ENCODE data around the gene COMT.

DNA sequence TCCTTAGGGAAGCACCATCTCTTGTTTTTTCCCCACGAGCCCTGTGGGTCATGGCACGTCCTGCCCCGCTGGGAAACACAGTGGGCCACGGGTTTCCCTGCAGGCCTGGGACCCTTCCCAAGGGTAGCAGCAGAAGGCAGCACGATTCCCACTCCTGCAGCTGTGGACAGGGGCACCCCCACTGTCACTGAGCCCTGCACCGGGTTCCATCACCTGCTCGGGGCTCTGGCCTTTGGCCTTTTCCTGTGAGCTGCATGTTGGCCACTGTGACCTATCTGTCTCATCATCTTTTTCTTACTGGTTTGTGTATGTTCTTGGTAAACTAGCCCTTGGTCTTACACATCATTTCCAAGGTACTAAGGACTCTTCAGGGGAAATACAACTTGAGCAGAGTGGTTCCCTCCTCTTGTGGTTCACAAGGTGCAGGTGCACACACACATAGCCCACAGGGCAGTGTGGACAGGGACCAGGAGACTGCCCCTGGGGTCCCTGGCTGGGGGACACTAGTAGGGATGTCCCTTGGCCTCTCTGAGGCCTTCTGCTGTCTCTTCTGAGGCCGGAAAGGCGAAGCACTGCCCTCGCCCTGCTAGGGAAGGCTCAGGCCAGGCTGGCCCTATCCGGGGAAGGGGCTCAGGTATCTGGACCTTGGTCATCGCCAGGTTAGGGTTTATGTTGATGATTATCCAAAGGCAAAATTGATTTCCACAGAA, 19.1 kb downstream of the COMT start:
- no peak for TF ChIP-seq YY1 (IDR thresholded peaks at IDR 0.05)
- TF ChIP-seq, protein P1, sequence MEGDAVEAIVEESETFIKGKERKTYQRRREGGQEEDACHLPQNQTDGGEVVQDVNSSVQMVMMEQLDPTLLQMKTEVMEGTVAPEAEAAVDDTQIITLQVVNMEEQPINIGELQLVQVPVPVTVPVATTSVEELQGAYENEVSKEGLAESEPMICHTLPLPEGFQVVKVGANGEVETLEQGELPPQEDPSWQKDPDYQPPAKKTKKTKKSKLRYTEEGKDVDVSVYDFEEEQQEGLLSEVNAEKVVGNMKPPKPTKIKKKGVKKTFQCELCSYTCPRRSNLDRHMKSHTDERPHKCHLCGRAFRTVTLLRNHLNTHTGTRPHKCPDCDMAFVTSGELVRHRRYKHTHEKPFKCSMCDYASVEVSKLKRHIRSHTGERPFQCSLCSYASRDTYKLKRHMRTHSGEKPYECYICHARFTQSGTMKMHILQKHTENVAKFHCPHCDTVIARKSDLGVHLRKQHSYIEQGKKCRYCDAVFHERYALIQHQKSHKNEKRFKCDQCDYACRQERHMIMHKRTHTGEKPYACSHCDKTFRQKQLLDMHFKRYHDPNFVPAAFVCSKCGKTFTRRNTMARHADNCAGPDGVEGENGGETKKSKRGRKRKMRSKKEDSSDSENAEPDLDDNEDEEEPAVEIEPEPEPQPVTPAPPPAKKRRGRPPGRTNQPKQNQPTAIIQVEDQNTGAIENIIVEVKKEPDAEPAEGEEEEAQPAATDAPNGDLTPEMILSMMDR (IDR thresholded peaks at IDR 0.05; ENCODE audit: low read depth, low read length, missing input control) = no peak
- TF ChIP-seq, protein P2, sequence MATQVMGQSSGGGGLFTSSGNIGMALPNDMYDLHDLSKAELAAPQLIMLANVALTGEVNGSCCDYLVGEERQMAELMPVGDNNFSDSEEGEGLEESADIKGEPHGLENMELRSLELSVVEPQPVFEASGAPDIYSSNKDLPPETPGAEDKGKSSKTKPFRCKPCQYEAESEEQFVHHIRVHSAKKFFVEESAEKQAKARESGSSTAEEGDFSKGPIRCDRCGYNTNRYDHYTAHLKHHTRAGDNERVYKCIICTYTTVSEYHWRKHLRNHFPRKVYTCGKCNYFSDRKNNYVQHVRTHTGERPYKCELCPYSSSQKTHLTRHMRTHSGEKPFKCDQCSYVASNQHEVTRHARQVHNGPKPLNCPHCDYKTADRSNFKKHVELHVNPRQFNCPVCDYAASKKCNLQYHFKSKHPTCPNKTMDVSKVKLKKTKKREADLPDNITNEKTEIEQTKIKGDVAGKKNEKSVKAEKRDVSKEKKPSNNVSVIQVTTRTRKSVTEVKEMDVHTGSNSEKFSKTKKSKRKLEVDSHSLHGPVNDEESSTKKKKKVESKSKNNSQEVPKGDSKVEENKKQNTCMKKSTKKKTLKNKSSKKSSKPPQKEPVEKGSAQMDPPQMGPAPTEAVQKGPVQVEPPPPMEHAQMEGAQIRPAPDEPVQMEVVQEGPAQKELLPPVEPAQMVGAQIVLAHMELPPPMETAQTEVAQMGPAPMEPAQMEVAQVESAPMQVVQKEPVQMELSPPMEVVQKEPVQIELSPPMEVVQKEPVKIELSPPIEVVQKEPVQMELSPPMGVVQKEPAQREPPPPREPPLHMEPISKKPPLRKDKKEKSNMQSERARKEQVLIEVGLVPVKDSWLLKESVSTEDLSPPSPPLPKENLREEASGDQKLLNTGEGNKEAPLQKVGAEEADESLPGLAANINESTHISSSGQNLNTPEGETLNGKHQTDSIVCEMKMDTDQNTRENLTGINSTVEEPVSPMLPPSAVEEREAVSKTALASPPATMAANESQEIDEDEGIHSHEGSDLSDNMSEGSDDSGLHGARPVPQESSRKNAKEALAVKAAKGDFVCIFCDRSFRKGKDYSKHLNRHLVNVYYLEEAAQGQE (IDR thresholded peaks at IDR 0.05) = no peak
- no peak for TF ChIP-seq RXRA (IDR thresholded peaks at IDR 0.05)
- no peak for TF ChIP-seq RAD21 (IDR thresholded peaks at IDR 0.05)
- TF ChIP-seq SP1 (IDR thresholded peaks at IDR 0.05) = no peak
- no peak for TF ChIP-seq HNF4G (IDR thresholded peaks at IDR 0.05)
- TF ChIP-seq, protein P3, sequence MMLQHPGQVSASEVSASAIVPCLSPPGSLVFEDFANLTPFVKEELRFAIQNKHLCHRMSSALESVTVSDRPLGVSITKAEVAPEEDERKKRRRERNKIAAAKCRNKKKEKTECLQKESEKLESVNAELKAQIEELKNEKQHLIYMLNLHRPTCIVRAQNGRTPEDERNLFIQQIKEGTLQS (IDR thresholded peaks at IDR 0.05) = no peak
- TF ChIP-seq, protein P4, sequence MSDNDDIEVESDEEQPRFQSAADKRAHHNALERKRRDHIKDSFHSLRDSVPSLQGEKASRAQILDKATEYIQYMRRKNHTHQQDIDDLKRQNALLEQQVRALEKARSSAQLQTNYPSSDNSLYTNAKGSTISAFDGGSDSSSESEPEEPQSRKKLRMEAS (IDR thresholded peaks at IDR 0.05) = no peak
- no peak for TF ChIP-seq GABPA (IDR thresholded peaks at IDR 0.05 in 1 of 2, conservative IDR thresholded peaks at IDR 0.05 in 1 of 2)
- no peak for TF ChIP-seq TAF1 (conservative IDR thresholded peaks at IDR 0.05)
- no peak for TF ChIP-seq HNF4A (conservative IDR thresholded peaks at IDR 0.05)
- TF ChIP-seq EGR1 (IDR thresholded peaks at IDR 0.05; ENCODE audit: low read depth in 2 of 2) = no peak

Measured in liver (tissue), 3 donors.